Measurements from ENCODE around the gene CCDC59.
"Not testable (repeated sequence)": the region's sequence is repeated elsewhere in the genome, so short reads cannot be mapped to it uniquely, and the experiment has no call there.

Gene CCDC59

DNA sequence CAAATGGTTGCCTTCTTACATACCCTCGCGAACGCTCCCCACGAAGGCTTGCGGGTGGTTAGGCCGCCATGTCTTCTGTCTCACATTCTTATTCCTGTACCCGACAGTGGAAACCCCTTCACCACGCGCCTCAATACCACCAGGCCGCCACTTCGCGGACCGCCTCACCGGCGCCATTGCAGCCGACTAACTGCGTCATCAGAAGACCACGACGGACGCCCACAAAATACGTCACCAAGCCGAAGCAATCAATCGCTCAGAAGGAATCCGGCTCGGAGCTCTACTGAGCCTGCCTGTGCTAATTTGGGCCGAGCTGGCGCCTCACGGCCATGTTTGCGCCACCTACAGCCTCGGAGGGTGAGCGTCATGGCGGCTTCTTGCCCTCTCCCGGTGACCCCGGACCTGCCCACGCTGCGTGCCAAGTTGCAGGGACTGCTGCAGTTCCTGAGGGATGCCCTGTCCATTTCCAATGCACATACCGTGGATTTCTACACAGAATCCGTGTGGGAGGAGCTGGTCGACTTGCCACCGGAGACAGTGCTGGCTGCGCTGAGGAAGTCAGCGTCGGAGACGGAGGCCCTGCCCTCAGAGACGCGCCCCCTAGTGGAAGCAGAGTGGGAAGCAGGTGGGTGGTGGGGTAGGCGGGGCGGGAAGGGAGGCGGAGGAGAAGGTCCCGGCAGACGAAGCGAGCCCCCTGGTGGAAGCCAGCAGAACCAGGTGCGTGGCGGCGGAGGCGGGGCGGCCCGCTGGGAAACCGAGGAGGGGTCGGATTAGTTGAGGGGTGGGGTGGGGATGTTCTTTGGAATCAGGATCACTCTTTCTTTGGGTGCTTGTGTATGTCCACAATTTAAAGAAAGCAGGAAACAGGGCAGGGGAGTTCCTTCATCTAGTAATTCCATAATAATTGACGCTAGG lies at the start of gene CCDC59, which contains the start of gene METTL25:
Gene CCDC59 (minus strand): TSS at position 188 of the 915 bp plus-strand sequence. CDS start 11 bp downstream, at position 177.
Gene METTL25 (plus strand): TSS at position 330 of the 915 bp plus-strand sequence. CDS start 37 bp downstream, at position 367.
- ATAC-seq (ENCODE audit: low read depth) (peak; percentile 86), DNase-seq (ENCODE audit: low spot score in 2 of 2) (peak; percentile 97 to 98)
- Mint-ChIP-seq H3K36me3 (peaks cover 23% of the 10 kb centered on the region), H3K27me3 (no peaks in the 10 kb centered on the region), H3K27ac (peak within 1 kb of the TSS; percentile 99), H3K4me3 (peak within 1 kb of the TSS; percentile 98), H3K4me1 (peaks cover 20% of the 10 kb centered on the region), H3K9me3 (no peaks in the 10 kb centered on the region)

- H3K27me3 Mint-ChIP-seq: no peaks in the 10 kb centered on the region
- no peaks in the 10 kb centered on the region for H3K9me3 Mint-ChIP-seq
- no peaks in the 10 kb centered on the region for H3K4me1 Mint-ChIP-seq
- H3K27ac Mint-ChIP-seq: no peak overlapping the region
- DNase-seq (ENCODE audit: low spot score in 2 of 2) (no peak), ATAC-seq (ENCODE audit: low read depth) (no peak)
- H3K4me3 Mint-ChIP-seq: no peak overlapping the region
- H3K36me3 Mint-ChIP-seq: peaks cover 30% of the 10 kb centered on the region
Measured at GRCh38 chr12:82407481-82407880, 49.3 kb upstream of the CCDC59 start.

DNA sequence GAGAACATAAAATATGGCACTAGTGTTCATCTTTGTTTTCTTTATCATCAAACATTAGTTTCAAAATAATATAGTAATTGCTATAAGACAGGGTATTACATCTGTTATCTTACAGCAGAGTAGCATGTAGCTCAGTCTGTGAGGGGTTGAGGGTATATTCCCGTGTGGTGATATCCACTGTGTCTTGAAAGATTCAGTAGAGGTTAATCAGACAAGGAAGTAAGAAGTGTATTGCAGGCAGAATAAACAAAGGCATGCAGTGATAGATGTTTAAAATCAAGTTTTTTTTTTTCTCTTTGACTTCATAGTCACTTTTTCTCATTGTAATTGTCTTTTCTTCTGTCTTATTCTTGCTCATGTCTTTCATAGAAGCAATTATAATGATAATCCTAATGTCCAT lies 48.5 kb upstream of the CCDC59 start:
- Mint-ChIP-seq H3K9me3 (no peaks in the 10 kb centered on the region), H3K36me3 (peaks cover 30% of the 10 kb centered on the region), H3K27me3 (no peaks in the 10 kb centered on the region), H3K4me3 (no peak overlapping the region), H3K4me1 (no peaks in the 10 kb centered on the region), H3K27ac (no peak overlapping the region)
- ATAC-seq (ENCODE audit: low read depth): no peak
- DNase-seq (ENCODE audit: low spot score in 2 of 2): no peak

DNA sequence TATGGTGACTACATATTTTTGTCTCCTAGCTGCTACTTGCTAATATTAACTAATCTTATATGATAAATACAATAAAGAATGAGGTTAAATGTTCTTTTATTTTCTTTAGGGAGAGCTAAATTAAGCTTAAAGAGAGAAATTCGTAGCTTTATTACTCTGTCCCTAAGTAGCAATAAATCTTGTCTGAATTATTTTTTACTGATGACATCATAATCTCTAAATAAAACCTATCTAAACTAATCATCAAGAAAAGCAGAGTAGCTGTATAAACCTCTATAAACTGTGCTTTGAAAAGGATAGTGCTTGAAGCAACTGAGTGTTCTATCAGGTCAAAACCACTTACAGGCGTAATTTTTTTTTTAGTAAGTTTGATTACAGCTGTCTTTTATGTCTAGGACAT lies 42.6 kb upstream of the CCDC59 start:
- peaks cover 16% of the 10 kb centered on the region for H3K36me3 Mint-ChIP-seq
- H3K27ac Mint-ChIP-seq: no peak overlapping the region
- H3K9me3 Mint-ChIP-seq: no peaks in the 10 kb centered on the region
- no peaks in the 10 kb centered on the region for H3K27me3 Mint-ChIP-seq
- no peak overlapping the region for H3K4me3 Mint-ChIP-seq
- DNase-seq (ENCODE audit: low spot score in 2 of 2): no peak
- H3K4me1 Mint-ChIP-seq: no peaks in the 10 kb centered on the region
- no peak for ATAC-seq (ENCODE audit: low read depth)

GRCh38 chr12:82398879-82399278 lies 40.7 kb upstream of the CCDC59 start:
- no peaks in the 10 kb centered on the region for H3K27me3 Mint-ChIP-seq
- DNase-seq (ENCODE audit: low spot score in 2 of 2) (no peak), ATAC-seq (ENCODE audit: low read depth) (no peak)
- no peak overlapping the region for H3K4me3 Mint-ChIP-seq
- H3K36me3 Mint-ChIP-seq: peaks cover 20% of the 10 kb centered on the region
- H3K9me3 Mint-ChIP-seq: no peaks in the 10 kb centered on the region
- H3K27ac Mint-ChIP-seq: no peak overlapping the region
- no peaks in the 10 kb centered on the region for H3K4me1 Mint-ChIP-seq

GRCh38 chr12:82383930-82384552 lies 25.9 kb upstream of the CCDC59 start:
- H3K36me3 Mint-ChIP-seq: peaks cover 10% of the 10 kb centered on the region
- ATAC-seq (ENCODE audit: low read depth): no peak

GRCh38 chr12:82378997-82379396 lies 20.8 kb upstream of the CCDC59 start:
- no peak overlapping the region for H3K27ac Mint-ChIP-seq
- no peak overlapping the region for H3K4me3 Mint-ChIP-seq
- peaks cover 4% of the 10 kb centered on the region for H3K9me3 Mint-ChIP-seq
- ATAC-seq (ENCODE audit: low read depth): no peak
- no peaks in the 10 kb centered on the region for H3K4me1 Mint-ChIP-seq
- no peak for DNase-seq (ENCODE audit: low spot score in 2 of 2)
- peaks cover 20% of the 10 kb centered on the region for H3K36me3 Mint-ChIP-seq
- H3K27me3 Mint-ChIP-seq: no peaks in the 10 kb centered on the region

More at GRCh38 chr12:82383930-82384552, 25.9 kb upstream of the CCDC59 start:
- no peak for DNase-seq (ENCODE audit: low spot score in 2 of 2)
- Mint-ChIP-seq H3K4me3 (no peak overlapping the region), H3K27ac (no peak overlapping the region), H3K9me3 (peaks cover 1% of the 10 kb centered on the region), H3K27me3 (no peaks in the 10 kb centered on the region), H3K4me1 (no peaks in the 10 kb centered on the region)

DNA sequence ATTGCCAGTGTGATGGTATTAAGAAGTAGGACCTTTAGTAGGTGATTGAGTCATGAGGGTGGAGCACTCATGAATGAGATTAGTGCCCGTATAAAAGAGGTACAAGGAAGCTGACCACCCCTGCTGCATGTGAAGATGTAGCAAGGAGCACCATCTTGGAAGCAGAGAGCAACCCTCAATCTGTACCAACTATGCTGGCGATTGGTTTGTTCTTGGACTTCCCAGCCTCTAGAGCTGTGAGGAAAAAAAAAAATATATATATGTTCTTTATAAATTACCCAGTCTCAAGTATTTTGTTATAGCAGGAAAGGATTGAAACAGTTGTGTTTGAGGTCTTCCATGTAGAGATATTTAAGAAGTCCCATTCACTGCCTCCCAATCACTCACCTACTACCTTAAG lies 17.0 kb upstream of the CCDC59 start:
- peaks cover 38% of the 10 kb centered on the region for H3K36me3 Mint-ChIP-seq
- H3K4me3 Mint-ChIP-seq: no peak overlapping the region
- H3K27me3 Mint-ChIP-seq: no peaks in the 10 kb centered on the region
- no peak for DNase-seq (ENCODE audit: low spot score in 2 of 2)
- H3K27ac Mint-ChIP-seq: no peak overlapping the region
- no peaks in the 10 kb centered on the region for H3K4me1 Mint-ChIP-seq
- peaks cover 6% of the 10 kb centered on the region for H3K9me3 Mint-ChIP-seq
- ATAC-seq (ENCODE audit: low read depth): no peak

DNA sequence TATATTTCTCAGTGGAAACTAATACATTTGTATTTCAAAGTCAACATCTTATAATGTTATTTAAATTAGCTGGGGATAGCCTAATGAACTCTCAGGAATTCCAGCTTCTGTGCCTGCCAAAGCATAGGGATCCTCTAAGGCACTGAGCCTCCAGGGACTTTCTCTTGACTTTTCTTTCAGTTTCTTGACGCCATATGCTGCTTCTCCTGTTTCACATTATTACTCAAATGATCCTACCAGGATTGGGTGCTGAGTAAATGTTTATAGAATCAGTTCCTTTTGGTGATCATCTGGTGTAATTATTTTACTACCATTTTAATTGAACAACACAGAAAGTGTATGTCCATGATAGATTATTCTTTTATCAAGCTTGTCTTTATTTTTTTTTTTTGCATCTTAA lies 8.0 kb upstream of the CCDC59 start:
- no peak overlapping the region for H3K4me3 Mint-ChIP-seq
- ATAC-seq (ENCODE audit: low read depth): no peak
- H3K27ac Mint-ChIP-seq: no peak overlapping the region
- peaks cover 7% of the 10 kb centered on the region for H3K4me1 Mint-ChIP-seq
- H3K36me3 Mint-ChIP-seq: peaks cover 17% of the 10 kb centered on the region
- no peaks in the 10 kb centered on the region for H3K9me3 Mint-ChIP-seq
- no peaks in the 10 kb centered on the region for H3K27me3 Mint-ChIP-seq
- no peak for DNase-seq (ENCODE audit: low spot score in 2 of 2)

DNA sequence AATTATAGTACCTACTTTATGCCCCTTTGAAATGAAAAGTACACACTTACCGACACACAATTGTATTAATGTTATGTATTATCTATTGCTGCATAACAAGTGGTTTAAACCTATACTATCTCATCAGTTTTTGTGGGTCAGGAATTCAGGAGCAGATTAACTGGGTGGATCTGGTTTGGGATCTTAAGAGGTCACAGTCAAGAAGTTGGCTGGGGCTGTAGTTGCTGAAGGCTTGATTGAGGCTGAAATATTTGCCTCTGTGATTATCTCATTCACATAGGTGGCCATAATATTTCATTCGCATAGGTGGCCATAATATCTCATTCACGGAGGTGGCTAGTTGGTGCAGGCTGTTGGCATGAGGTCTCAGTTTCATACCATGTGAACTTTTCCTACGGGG lies 5.8 kb upstream of the CCDC59 start:
- Mint-ChIP-seq H3K36me3 (peaks cover 12% of the 10 kb centered on the region), H3K4me3 (no peak overlapping the region), H3K4me1 (peaks cover 10% of the 10 kb centered on the region), H3K9me3 (no peaks in the 10 kb centered on the region), H3K27ac (no peak overlapping the region), H3K27me3 (no peaks in the 10 kb centered on the region)
- ATAC-seq (ENCODE audit: low read depth) (no peak), DNase-seq (ENCODE audit: low spot score in 2 of 2) (no peak)

GRCh38 chr12:82361461-82361915 lies 3.3 kb upstream of the CCDC59 start:
- Mint-ChIP-seq H3K9me3 (no peaks in the 10 kb centered on the region), H3K4me1 (peaks cover 20% of the 10 kb centered on the region), H3K4me3 (no peak overlapping the region), H3K27me3 (no peaks in the 10 kb centered on the region), H3K36me3 (peaks cover 15% of the 10 kb centered on the region), H3K27ac (no peak overlapping the region)
- DNase-seq (ENCODE audit: low spot score in 2 of 2) (no peak), ATAC-seq (ENCODE audit: low read depth) (no peak)

DNA sequence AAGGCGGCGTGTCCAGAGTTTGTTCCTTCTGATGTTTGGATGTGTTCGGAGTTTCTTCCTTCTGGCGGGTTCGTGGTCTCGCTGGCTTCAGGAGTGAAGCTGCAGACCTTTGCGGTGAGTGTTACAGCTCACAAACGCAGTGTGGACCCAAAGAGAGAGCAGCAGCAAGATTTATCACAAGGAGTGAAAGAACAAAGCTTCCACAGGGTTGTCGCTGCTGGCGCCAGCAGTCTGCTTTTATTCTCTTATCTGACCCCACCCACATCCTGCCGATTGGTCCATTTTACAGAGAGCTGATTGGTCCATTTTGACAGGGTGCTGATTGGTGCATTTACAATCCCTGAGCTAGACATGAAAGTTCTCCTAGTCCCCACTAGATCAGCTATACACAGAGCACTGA lies 2.6 kb upstream of the CCDC59 start:
- not testable (repeated sequence) for H3K4me3 Mint-ChIP-seq; ATAC-seq (ENCODE audit: low read depth); H3K9me3 Mint-ChIP-seq; H3K27me3 Mint-ChIP-seq; H3K27ac Mint-ChIP-seq; DNase-seq (ENCODE audit: low spot score in 2 of 2)
- Mint-ChIP-seq H3K36me3 (peaks cover 15% of the 10 kb centered on the region), H3K4me1 (peaks cover 20% of the 10 kb centered on the region)

DNA sequence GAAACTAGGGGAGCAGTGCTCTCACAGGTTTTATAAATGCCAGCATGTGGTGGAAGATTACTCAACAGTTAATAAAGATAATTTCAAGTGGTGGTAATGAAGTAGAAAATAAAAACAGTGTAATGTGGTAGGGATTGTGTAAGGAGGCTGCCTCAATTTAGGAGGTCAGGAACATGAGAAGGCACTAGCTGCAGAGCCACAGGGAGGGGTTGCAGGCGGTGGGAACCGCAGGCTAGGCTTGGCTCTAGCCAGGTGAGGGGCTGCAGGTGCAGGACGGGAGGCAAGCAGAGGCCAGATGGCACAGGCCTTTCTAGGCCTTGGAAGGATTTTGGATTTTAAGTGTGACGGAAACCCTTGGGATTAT lies 910 bp upstream of the CCDC59 start:
- Mint-ChIP-seq H3K4me3 (peak overlapping the region; percentile 98), H3K36me3 (peaks cover 21% of the 10 kb centered on the region), H3K27me3 (no peaks in the 10 kb centered on the region), H3K9me3 (no peaks in the 10 kb centered on the region), H3K4me1 (peaks cover 22% of the 10 kb centered on the region), H3K27ac (peak overlapping the region; percentile 99)
- no peak for DNase-seq (ENCODE audit: low spot score in 2 of 2)
- no peak for ATAC-seq (ENCODE audit: low read depth)

DNA sequence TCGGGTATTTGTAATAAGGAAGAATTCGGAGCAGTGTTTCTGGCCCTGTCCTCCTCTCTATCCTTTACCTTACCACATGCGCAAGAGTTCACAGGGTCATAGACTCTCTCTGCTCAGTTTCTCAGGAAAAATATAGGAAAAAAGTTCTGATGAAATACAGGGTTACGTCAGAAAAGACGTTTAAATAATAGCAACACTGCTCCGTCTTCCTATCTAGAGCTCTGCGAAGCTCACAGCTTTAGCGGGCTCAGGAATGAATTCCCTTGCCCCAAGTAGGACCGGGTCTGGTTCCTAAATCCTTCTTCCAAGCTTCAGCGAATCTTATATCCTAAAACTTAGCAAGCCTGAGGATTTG lies 365 bp downstream of the CCDC59 start:
- ATAC-seq (ENCODE audit: low read depth) (no peak), DNase-seq (ENCODE audit: low spot score in 2 of 2) (no peak)
- peak overlapping the region; percentile 98 for H3K4me3 Mint-ChIP-seq
- H3K4me1 Mint-ChIP-seq: peaks cover 20% of the 10 kb centered on the region
- no peaks in the 10 kb centered on the region for H3K27me3 Mint-ChIP-seq
- H3K36me3 Mint-ChIP-seq: peaks cover 25% of the 10 kb centered on the region
- peak overlapping the region; percentile 99 for H3K27ac Mint-ChIP-seq
- no peaks in the 10 kb centered on the region for H3K9me3 Mint-ChIP-seq

Data from memory B cell (primary cell).